GM23338 (cell line): ENCODE data around the gene FAM13C.

Experiments
- CREB1 ChIP-seq: fragments of 250-450 bp; sonication (Bioruptor Pico); IDR thresholded peaks from 2 replicates; pipeline ENCODE4 v1.5.0; 2020; ENCODE audit warnings: low read depth, mild to moderate bottlenecking, moderate library complexity
- CTCF ChIP-seq, 2 experiments: fragments of 200-600 bp in 1 of 2; sonication (generic) in 1 of 2; conservative IDR thresholded peaks; 2 replicates each; pipeline versions ENCODE4 v1.5.1 to v1.6.1; 2016 to 2017; ENCODE audit warnings: antibody characterized with exemption in 2 of 2, low read depth in 2 of 2, mild to moderate bottlenecking in 2 of 2, moderate library complexity in 1 of 2
- EZH2 ChIP-seq: fragments of 200-600 bp; sonication (generic); IDR thresholded peaks from one replicate; pipeline ENCODE4 v1.8.0; 2017; ENCODE audit warnings: antibody characterized with exemption, mild to moderate bottlenecking, low read depth; ENCODE audit not compliant: unreplicated experiment
- EZH2phosphoT487 ChIP-seq: fragments of 200-600 bp; sonication (generic); IDR thresholded peaks from one replicate; pipeline ENCODE4 v1.8.1; 2018; ENCODE audit warnings: antibody characterized with exemption; ENCODE audit not compliant: unreplicated experiment
- JUNB ChIP-seq: IDR thresholded peaks from one replicate; pipeline ENCODE4 v1.6.1; 2016; ENCODE audit warnings: antibody characterized with exemption; ENCODE audit not compliant: unreplicated experiment
- NANOG ChIP-seq: IDR thresholded peaks from 2 replicates; pipeline ENCODE4 v1.6.1; 2016; ENCODE audit warnings: antibody characterized with exemption, borderline replicate concordance
- POLR2AphosphoS5 ChIP-seq: IDR thresholded peaks from 2 replicates; pipeline ENCODE4 v1.6.1; 2016; ENCODE audit warnings: antibody characterized with exemption, low read depth
- REST ChIP-seq: IDR thresholded peaks from one replicate; pipeline ENCODE4 v1.6.1; 2018; ENCODE audit warnings: antibody characterized with exemption; ENCODE audit not compliant: unreplicated experiment
- ZNF331 ChIP-seq: fragments of 250-450 bp; sonication (Bioruptor Pico); IDR thresholded peaks from 2 replicates; pipeline ENCODE4 v1.5.0; 2020; ENCODE audit warnings: low read depth, mild to moderate bottlenecking, moderate library complexity
- TF ChIP-seq, protein P1 (sequence below): IDR thresholded peaks from 2 replicates; pipeline ENCODE4 v1.6.1; 2016; ENCODE audit warnings: antibody characterized with exemption
- TF ChIP-seq, protein P2 (sequence below): fragments of 250-450 bp; sonication (Bioruptor Pico); IDR thresholded peaks from 2 replicates; pipeline ENCODE4 v1.5.0; 2020; ENCODE audit warnings: mild to moderate bottlenecking, moderate library complexity

DNA sequence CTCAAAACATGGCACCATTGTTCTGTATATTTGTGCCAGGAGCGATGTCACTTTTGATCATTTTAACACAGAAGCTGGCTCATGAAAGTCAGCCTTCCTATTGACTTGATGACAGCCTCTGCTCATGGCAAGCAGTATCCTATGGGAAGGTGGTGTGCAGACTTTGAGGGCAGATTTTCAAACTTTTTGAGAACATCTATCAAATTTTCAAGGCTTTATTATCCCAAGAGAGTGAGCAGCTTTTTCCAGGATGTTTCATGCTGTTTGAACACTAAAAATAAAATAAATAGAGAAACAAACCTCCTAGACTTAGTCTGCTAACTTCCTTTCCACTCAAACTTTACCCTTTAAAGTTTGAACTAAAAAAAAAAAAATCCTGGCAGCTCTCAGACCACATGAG, 20.3 kb downstream of the FAM13C start:
- TF ChIP-seq EZH2 (no peak), CTCF (conservative IDR thresholded peaks at IDR 0.05; ENCODE audit: low read depth in 2 of 2) (no peak), EZH2phosphoT487 (no peak), REST (no peak), POLR2AphosphoS5 (no peak), ZNF331 (CRISPR knock-in tag) (no peak), JUNB (no peak), CREB1 (CRISPR knock-in tag) (no peak), NANOG (no peak)
- TF ChIP-seq, protein P1, sequence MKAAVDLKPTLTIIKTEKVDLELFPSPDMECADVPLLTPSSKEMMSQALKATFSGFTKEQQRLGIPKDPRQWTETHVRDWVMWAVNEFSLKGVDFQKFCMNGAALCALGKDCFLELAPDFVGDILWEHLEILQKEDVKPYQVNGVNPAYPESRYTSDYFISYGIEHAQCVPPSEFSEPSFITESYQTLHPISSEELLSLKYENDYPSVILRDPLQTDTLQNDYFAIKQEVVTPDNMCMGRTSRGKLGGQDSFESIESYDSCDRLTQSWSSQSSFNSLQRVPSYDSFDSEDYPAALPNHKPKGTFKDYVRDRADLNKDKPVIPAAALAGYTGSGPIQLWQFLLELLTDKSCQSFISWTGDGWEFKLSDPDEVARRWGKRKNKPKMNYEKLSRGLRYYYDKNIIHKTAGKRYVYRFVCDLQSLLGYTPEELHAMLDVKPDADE, result no peak
- TF ChIP-seq, protein P2, sequence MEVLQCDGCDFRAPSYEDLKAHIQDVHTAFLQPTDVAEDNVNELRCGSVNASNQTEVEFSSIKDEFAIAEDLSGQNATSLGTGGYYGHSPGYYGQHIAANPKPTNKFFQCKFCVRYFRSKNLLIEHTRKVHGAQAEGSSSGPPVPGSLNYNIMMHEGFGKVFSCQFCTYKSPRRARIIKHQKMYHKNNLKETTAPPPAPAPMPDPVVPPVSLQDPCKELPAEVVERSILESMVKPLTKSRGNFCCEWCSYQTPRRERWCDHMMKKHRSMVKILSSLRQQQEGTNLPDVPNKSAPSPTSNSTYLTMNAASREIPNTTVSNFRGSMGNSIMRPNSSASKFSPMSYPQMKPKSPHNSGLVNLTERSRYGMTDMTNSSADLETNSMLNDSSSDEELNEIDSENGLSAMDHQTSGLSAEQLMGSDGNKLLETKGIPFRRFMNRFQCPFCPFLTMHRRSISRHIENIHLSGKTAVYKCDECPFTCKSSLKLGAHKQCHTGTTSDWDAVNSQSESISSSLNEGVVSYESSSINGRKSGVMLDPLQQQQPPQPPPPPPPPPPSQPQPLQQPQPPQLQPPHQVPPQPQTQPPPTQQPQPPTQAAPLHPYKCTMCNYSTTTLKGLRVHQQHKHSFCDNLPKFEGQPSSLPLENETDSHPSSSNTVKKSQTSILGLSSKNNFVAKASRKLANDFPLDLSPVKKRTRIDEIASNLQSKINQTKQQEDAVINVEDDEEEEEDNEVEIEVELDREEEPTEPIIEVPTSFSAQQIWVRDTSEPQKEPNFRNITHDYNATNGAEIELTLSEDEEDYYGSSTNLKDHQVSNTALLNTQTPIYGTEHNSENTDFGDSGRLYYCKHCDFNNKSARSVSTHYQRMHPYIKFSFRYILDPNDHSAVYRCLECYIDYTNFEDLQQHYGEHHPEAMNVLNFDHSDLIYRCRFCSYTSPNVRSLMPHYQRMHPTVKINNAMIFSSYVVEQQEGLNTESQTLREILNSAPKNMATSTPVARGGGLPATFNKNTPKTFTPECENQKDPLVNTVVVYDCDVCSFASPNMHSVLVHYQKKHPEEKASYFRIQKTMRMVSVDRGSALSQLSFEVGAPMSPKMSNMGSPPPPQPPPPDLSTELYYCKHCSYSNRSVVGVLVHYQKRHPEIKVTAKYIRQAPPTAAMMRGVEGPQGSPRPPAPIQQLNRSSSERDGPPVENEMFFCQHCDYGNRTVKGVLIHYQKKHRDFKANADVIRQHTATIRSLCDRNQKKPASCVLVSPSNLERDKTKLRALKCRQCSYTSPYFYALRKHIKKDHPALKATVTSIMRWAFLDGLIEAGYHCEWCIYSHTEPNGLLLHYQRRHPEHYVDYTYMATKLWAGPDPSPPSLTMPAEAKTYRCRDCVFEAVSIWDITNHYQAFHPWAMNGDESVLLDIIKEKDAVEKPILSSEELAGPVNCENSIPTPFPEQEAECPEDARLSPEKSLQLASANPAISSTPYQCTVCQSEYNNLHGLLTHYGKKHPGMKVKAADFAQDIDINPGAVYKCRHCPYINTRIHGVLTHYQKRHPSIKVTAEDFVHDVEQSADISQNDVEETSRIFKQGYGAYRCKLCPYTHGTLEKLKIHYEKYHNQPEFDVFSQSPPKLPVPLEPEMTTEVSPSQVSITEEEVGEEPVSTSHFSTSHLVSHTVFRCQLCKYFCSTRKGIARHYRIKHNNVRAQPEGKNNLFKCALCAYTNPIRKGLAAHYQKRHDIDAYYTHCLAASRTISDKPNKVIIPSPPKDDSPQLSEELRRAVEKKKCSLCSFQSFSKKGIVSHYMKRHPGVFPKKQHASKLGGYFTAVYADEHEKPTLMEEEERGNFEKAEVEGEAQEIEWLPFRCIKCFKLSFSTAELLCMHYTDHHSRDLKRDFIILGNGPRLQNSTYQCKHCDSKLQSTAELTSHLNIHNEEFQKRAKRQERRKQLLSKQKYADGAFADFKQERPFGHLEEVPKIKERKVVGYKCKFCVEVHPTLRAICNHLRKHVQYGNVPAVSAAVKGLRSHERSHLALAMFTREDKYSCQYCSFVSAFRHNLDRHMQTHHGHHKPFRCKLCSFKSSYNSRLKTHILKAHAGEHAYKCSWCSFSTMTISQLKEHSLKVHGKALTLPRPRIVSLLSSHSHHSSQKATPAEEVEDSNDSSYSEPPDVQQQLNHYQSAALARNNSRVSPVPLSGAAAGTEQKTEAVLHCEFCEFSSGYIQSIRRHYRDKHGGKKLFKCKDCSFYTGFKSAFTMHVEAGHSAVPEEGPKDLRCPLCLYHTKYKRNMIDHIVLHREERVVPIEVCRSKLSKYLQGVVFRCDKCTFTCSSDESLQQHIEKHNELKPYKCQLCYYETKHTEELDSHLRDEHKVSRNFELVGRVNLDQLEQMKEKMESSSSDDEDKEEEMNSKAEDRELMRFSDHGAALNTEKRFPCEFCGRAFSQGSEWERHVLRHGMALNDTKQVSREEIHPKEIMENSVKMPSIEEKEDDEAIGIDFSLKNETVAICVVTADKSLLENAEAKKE (CRISPR knock-in tag), result no peak
